GM18499 (cell line): ENCODE measurements around the gene CCDC200.
"Not testable (repeated sequence)": the region's sequence is repeated elsewhere in the genome, so short reads cannot be mapped to it uniquely, and the experiment has no call there.

ENCODE experiments used
- ATAC-seq: cut with Tn5 transposase; IDR thresholded peaks from one replicate; pipeline ENCODE4 v1.9.1; 2021; ENCODE audit warnings: moderate number of reproducible peaks; ENCODE audit not compliant: insufficient read depth, unreplicated experiment

The CCDC200 gene

GRCh38 chr17:43216762-43217613, 11.4 kb downstream of the CCDC200 start:
- ATAC-seq: no peak

GRCh38 chr17:43216369-43216761, 12.1 kb downstream of the CCDC200 start:
- ATAC-seq: no peak

- no peak for ATAC-seq
Measured at GRCh38 chr17:43215341-43215740, 13.1 kb downstream of the CCDC200 start.

- ATAC-seq: no peak
Measured at GRCh38 chr17:43213545-43213944, 14.9 kb downstream of the CCDC200 start.

GRCh38 chr17:43212641-43213490, 15.6 kb downstream of the CCDC200 start:
- ATAC-seq: no peak

GRCh38 chr17:43211480-43212402, 16.7 kb downstream of the CCDC200 start, which contains the start of gene TMEM106A:
TSS of gene TMEM106A (plus strand) at chr17:43211875. CDS start at chr17:43213042, 1,167 bp downstream.
- ATAC-seq: no peak

- no peak for ATAC-seq
Measured at GRCh38 chr17:43211123-43211479, 17.3 kb downstream of the CCDC200 start.

- ATAC-seq: no peak
Measured at GRCh38 chr17:43210576-43210975, 17.8 kb downstream of the CCDC200 start.

GRCh38 chr17:43203013-43203412, 25.4 kb downstream of the CCDC200 start:
- ATAC-seq: not testable (repeated sequence)

- no peak for ATAC-seq
Measured at GRCh38 chr17:43200127-43200526, 28.3 kb downstream of the CCDC200 start.

GRCh38 chr17:43199633-43200032, 28.8 kb downstream of the CCDC200 start:
- no peak for ATAC-seq

- no peak for ATAC-seq
Measured at GRCh38 chr17:43193251-43193650, 35.2 kb downstream of the CCDC200 start.

GRCh38 chr17:43186656-43187055, 41.8 kb downstream of the CCDC200 start:
- not testable (repeated sequence) for ATAC-seq

- no peak for ATAC-seq
Measured at GRCh38 chr17:43183921-43184320, 44.5 kb downstream of the CCDC200 start.

GRCh38 chr17:43176119-43176570, 52.3 kb downstream of the CCDC200 start:
- ATAC-seq: no peak

- ATAC-seq: no peak
Measured at GRCh38 chr17:43175213-43176118, 53.0 kb downstream of the CCDC200 start.

- ATAC-seq: no peak
Measured at GRCh38 chr17:43171586-43172487, 56.6 kb downstream of the CCDC200 start.
